ENCODE results near the gene ALPG. TPM values are rescaled to one million over a fixed set of nuclear protein-coding genes. Genes with fewer than 3 reads are reported as not detected.
A peak's percentile ranks its signal among the peaks of the same experiment; 100 is the strongest.
"Not testable (repeated sequence)": the region's sequence is repeated elsewhere in the genome, so short reads cannot be mapped to it uniquely, and the experiment has no call there.

ALPG gene
- total RNA-seq, 3 donors from 2014 or later, result not detected

GRCh38 chr2:232382331-232383225 lies 24.1 kb upstream of the ALPG start:
- no peak overlapping the region for H3K27ac ChIP-seq
- no peak overlapping the region for H3K4me3 ChIP-seq
- TF ChIP-seq POLR2A (IDR thresholded peaks at IDR 0.05), result no peak
- no peak for TF ChIP-seq POLR2AphosphoS5 (IDR thresholded peaks at IDR 0.05)
- TF ChIP-seq, protein P1, sequence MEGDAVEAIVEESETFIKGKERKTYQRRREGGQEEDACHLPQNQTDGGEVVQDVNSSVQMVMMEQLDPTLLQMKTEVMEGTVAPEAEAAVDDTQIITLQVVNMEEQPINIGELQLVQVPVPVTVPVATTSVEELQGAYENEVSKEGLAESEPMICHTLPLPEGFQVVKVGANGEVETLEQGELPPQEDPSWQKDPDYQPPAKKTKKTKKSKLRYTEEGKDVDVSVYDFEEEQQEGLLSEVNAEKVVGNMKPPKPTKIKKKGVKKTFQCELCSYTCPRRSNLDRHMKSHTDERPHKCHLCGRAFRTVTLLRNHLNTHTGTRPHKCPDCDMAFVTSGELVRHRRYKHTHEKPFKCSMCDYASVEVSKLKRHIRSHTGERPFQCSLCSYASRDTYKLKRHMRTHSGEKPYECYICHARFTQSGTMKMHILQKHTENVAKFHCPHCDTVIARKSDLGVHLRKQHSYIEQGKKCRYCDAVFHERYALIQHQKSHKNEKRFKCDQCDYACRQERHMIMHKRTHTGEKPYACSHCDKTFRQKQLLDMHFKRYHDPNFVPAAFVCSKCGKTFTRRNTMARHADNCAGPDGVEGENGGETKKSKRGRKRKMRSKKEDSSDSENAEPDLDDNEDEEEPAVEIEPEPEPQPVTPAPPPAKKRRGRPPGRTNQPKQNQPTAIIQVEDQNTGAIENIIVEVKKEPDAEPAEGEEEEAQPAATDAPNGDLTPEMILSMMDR (IDR thresholded peaks at IDR 0.05), result no peak
- no peak for DNase-seq (ENCODE audit: low spot score in 2 of 2)
- no peaks in the 10 kb centered on the region for H3K9me3 ChIP-seq
- no peaks in the 10 kb centered on the region for H3K36me3 ChIP-seq
- H3K27me3 ChIP-seq, result peaks cover 0 to 72% of the 10 kb centered on the region in 2 donors
- H3K4me1 ChIP-seq, result no peaks in the 10 kb centered on the region
- intact Hi-C loops (cut with DNase I; ENCODE audit: low total_unique reads), result no loop called here

DNA sequence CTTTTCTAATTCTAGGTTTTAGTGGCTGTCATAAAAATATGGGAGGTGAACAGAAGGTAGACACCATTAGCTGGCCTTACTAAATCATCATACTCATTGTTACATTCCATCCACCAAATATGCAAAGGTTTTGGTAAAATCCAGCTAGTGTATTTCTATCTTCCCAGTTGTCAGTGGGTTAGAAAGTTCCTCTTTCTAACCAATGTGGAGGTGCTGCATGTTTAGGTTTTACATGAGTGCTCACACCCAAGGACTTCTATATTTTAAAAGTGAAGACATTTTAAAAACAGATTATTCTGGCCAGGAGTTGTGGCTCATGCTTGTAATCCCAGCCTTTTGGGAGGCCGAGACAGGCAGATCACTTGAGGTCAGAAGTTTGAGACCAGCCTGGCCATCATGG lies 22.2 kb upstream of the ALPG start:
- Histone ChIP-seq H3K27me3 (peaks cover 4 to 89% of the 10 kb centered on the region in 2 donors), H3K36me3 (no peaks in the 10 kb centered on the region), H3K4me1 (no peaks in the 10 kb centered on the region), H3K27ac (no peak overlapping the region), H3K9me3 (no peaks in the 10 kb centered on the region), H3K4me3 (no peak overlapping the region)
- TF ChIP-seq, protein P1 (IDR thresholded peaks at IDR 0.05), result no peak
- no peak for TF ChIP-seq POLR2AphosphoS5 (IDR thresholded peaks at IDR 0.05)
- no peak for TF ChIP-seq POLR2A (IDR thresholded peaks at IDR 0.05)
- intact Hi-C loops (cut with DNase I; ENCODE audit: low total_unique reads), result no loop called here
- DNase-seq (ENCODE audit: low spot score in 2 of 2), result no peak

DNA sequence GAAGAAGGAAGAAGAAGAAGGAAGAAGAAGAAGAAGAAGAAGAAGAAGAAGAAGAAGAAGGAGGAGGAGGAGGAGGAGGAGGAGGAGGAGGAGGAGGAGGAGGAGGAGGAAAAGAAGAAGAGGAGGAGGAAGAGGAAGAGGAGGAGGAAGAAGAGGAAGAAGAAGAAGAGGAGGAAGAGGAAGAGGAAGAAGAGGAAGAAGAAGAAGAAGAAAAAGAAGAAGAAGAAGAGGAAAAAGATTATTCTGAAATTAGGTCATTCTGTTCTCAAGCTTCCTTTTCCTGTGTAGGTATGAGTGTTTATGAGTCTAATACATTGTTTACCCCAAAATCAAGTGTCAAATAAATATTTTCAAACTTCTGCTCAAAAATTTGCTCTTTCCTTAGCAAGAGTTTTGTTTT lies 21.6 kb upstream of the ALPG start:
- H3K27ac ChIP-seq; H3K4me3 ChIP-seq; H3K36me3 ChIP-seq; H3K4me1 ChIP-seq; H3K9me3 ChIP-seq; intact Hi-C loops (cut with DNase I; ENCODE audit: low total_unique reads); DNase-seq (ENCODE audit: low spot score in 2 of 2): not testable (repeated sequence)
- peaks cover 4 to 84% of the 10 kb centered on the region in 2 donors for H3K27me3 ChIP-seq

GRCh38 chr2:232385660-232386489 lies 20.8 kb upstream of the ALPG start:
- peak overlapping the region in 1 of 3 donors; percentile 41 for H3K4me3 ChIP-seq
- no peak for DNase-seq (ENCODE audit: low spot score in 2 of 2)

DNA sequence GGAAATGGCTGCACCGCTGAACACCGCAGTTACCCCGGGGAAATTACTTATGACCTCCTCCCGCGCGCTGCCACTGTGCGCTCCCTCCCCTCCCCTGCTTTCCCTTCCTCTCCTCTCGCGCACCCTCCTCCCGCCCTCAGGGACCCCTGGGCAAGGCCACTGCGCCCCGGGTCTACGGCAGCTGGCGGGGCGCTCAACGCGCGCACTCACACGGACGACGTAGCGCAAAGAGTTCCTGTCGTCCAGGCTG lies 20.2 kb upstream of the ALPG start:
- no peaks in the 10 kb centered on the region for H3K9me3 ChIP-seq
- H3K4me3 ChIP-seq, result peak overlapping the region in 1 of 3 donors; percentile 41
- H3K36me3 ChIP-seq, result no peaks in the 10 kb centered on the region
- H3K4me1 ChIP-seq, result no peaks in the 10 kb centered on the region
- peaks cover 4 to 78% of the 10 kb centered on the region in 2 donors for H3K27me3 ChIP-seq
- intact Hi-C loops (cut with DNase I; ENCODE audit: low total_unique reads), result no loop called here
- TF ChIP-seq POLR2AphosphoS5 (IDR thresholded peaks at IDR 0.05), result no peak
- no peak overlapping the region for H3K27ac ChIP-seq
- DNase-seq (ENCODE audit: low spot score in 2 of 2), result no peak

More at GRCh38 chr2:232385660-232386489, 20.8 kb upstream of the ALPG start:
- Histone ChIP-seq H3K27ac (no peak overlapping the region), H3K36me3 (no peaks in the 10 kb centered on the region), H3K27me3 (peaks cover 4 to 79% of the 10 kb centered on the region in 2 donors), H3K9me3 (no peaks in the 10 kb centered on the region), H3K4me1 (no peaks in the 10 kb centered on the region)
- TF ChIP-seq, protein P1 (IDR thresholded peaks at IDR 0.05), result no peak
- TF ChIP-seq POLR2AphosphoS5 (IDR thresholded peaks at IDR 0.05) (no peak), POLR2A (IDR thresholded peaks at IDR 0.05) (no peak)
- intact Hi-C loops (cut with DNase I; ENCODE audit: low total_unique reads), result no loop called here

Measured in breast epithelium (tissue), 4 donors.